GM12891 (cell line): ENCODE data around the gene MRPS10.

Experiments
- POLR2A ChIP-seq: IDR thresholded peaks from 2 replicates; pipeline ENCODE4 v1.6.1; 2011; ENCODE audit warnings: low read depth, low read length, control low read depth
- TAF1 ChIP-seq: IDR thresholded peaks from 2 replicates; pipeline ENCODE4 v1.6.1; 2011; ENCODE audit warnings: low read depth, low read length, control low read depth

DNA sequence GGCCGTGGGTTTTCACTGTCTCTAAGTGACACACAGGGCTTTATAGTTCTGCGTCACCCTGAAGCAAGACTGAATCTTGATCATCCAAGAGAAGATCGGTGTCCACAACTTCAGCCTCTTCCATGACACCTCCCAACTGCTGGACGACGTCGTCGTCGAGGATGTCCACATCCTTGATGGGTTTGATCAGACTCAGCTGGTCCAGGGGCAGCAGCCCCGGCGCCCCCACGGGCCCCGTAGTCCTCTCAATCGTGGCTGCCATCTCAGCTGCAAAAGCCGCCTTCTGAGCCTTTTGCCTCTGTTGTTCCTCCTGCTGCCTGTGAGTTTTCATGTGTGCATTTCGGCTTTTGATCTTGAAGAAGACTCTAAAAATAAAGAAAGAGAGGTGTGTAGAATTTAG lies 10.6 kb upstream of the MRPS10 start:
- TF ChIP-seq POLR2A (no peak), TAF1 (no peak)
